Measurements from ENCODE around the gene CABP7. TPM values are rescaled to one million over a fixed set of nuclear protein-coding genes. Genes with fewer than 3 reads are reported as not detected.

Gene CABP7
- total and polyA plus RNA-seq, 2 donors (not counting 1 experiment from before 2014, with no cell fraction given), result 0.03 TPM; not detected in 1

GRCh38 chr22:29768052-29768693 lies 48.4 kb downstream of the CABP7 start:
- POLR2A ChIA-PET, result no interaction called here
- intact Hi-C loops (cut with micrococcal nuclease), result loop anchor here (5.0 to 10.0 kb wide), 4 partner anchors 381 to 883 kb away; partner anchors contain the start of genes AP1B1, EWSR1, RHBDD3 and ZNRF3
- Histone ChIP-seq H3K9ac (ENCODE audit: low read length) (peak overlapping the region; percentile 77), H3K79me2 (ENCODE audit: control insufficient read depth, insufficient read depth, low read length) (peaks cover 43% of the 10 kb centered on the region), H3K4me2 (replicated peaks; ENCODE audit: low read depth, low read length, poor library complexity, severe bottlenecking) (peak overlapping the region; percentile 92), H3K27me3 (replicated peaks in 1 of 4; ENCODE audit: control extremely low read depth in 1 of 4, control insufficient read depth in 3 of 4, insufficient read depth in 4 of 4, low read length in 3 of 4) (no peaks in the 10 kb centered on the region), H3K36me3 (replicated peaks in 1 of 2; ENCODE audit: control extremely low read depth in 1 of 2, control insufficient read depth in 1 of 2, extremely low read depth in 1 of 2, insufficient read depth in 2 of 2, low read length in 1 of 2) (peaks cover 2 to 16% of the 10 kb centered on the region in 2 experiments), H4K20me1 (ENCODE audit: control insufficient read depth, insufficient read depth, low read length, poor library complexity, severe bottlenecking) (no peaks in the 10 kb centered on the region), H3K4me3 (ENCODE audit: control extremely low read depth in 1 of 5, extremely low read depth in 1 of 5, insufficient read depth in 1 of 5, low read depth in 2 of 5, low read length in 4 of 5) (peak overlapping the region; percentile 73 to 99 (median 87)), H3K27ac (ENCODE audit: low read length in 2 of 2) (peak overlapping the region in 1 of 2 donors; percentile 80), H2AFZ (ENCODE audit: insufficient read depth, low read depth, low read length, poor library complexity, severe bottlenecking) (peak overlapping the region; percentile 89), H3K4me1 (ENCODE audit: control insufficient read depth in 2 of 2, insufficient read depth in 2 of 2, low read length in 2 of 2) (peaks cover 17 to 20% of the 10 kb centered on the region in 2 donors), H3K9me3 (ENCODE audit: control extremely low read depth in 1 of 3, control insufficient read depth in 2 of 3, insufficient read depth in 1 of 3, low read length in 2 of 3) (no peaks in the 10 kb centered on the region)
- DNase-seq (no peak), ATAC-seq (ENCODE audit: low read depth) (no peak)
- Mint-ChIP-seq H3K4me3 (peak overlapping the region; percentile 99), H3K27me3 (no peaks in the 10 kb centered on the region), H3K9me3 (ENCODE audit: insufficient read depth) (no peaks in the 10 kb centered on the region), H3K4me1 (peaks cover 36% of the 10 kb centered on the region), H3K27ac (peak overlapping the region; percentile 95)
- CTCF ChIA-PET, result no interaction called here
- no peak for TF ChIP-seq CTCF (IDR thresholded peaks at IDR 0.05)
- TF ChIP-seq EZH2 (IDR thresholded peaks at IDR 0.05; ENCODE audit: borderline replicate concordance, insufficient read depth, low read depth, low read length, poor library complexity, severe bottlenecking), result no peak
- WGBS (ENCODE audit: insufficient coverage), result 50% methylated on average over 3 of the region's 6 CpGs

- peaks cover 17 to 20% of the 10 kb centered on the region in 2 donors for H3K4me1 ChIP-seq (ENCODE audit: control insufficient read depth in 2 of 2, insufficient read depth in 2 of 2, low read length in 2 of 2)
- no peak for TF ChIP-seq EZH2 (IDR thresholded peaks at IDR 0.05; ENCODE audit: borderline replicate concordance, insufficient read depth, low read depth, low read length, poor library complexity, severe bottlenecking)
- no peak for TF ChIP-seq CTCF (IDR thresholded peaks at IDR 0.05)
- H3K9me3 ChIP-seq (ENCODE audit: control extremely low read depth in 1 of 3, control insufficient read depth in 2 of 3, insufficient read depth in 1 of 3, low read length in 2 of 3), result no peaks in the 10 kb centered on the region
- no peaks in the 10 kb centered on the region for H4K20me1 ChIP-seq (ENCODE audit: control insufficient read depth, insufficient read depth, low read length, poor library complexity, severe bottlenecking)
- WGBS (ENCODE audit: insufficient coverage), result no CpG with 5 or more reads among the region's 2 CpGs
- H2AFZ ChIP-seq (ENCODE audit: insufficient read depth, low read depth, low read length, poor library complexity, severe bottlenecking), result no peak overlapping the region
- H3K27me3 ChIP-seq (replicated peaks in 1 of 4; ENCODE audit: control extremely low read depth in 1 of 4, control insufficient read depth in 3 of 4, insufficient read depth in 4 of 4, low read length in 3 of 4), result no peaks in the 10 kb centered on the region
- Mint-ChIP-seq H3K4me1 (peaks cover 36% of the 10 kb centered on the region), H3K9me3 (ENCODE audit: insufficient read depth) (no peaks in the 10 kb centered on the region), H3K4me3 (no peak overlapping the region), H3K27me3 (no peaks in the 10 kb centered on the region), H3K27ac (no peak overlapping the region)
- ChIA-PET POLR2A (no interaction called here), CTCF (no interaction called here)
- no peak for DNase-seq
- H3K27ac ChIP-seq (ENCODE audit: low read length in 2 of 2), result no peak overlapping the region
- no peak overlapping the region for H3K4me3 ChIP-seq (ENCODE audit: control extremely low read depth in 1 of 5, extremely low read depth in 1 of 5, insufficient read depth in 1 of 5, low read depth in 2 of 5, low read length in 4 of 5)
- H3K79me2 ChIP-seq (ENCODE audit: control insufficient read depth, insufficient read depth, low read length), result peaks cover 37% of the 10 kb centered on the region
- H3K9ac ChIP-seq (ENCODE audit: low read length), result no peak overlapping the region
- no peak for ATAC-seq (ENCODE audit: low read depth)
- H3K36me3 ChIP-seq (replicated peaks in 1 of 2; ENCODE audit: control extremely low read depth in 1 of 2, control insufficient read depth in 1 of 2, extremely low read depth in 1 of 2, insufficient read depth in 2 of 2, low read length in 1 of 2), result peaks cover 2 to 16% of the 10 kb centered on the region in 2 experiments
- H3K4me2 ChIP-seq (replicated peaks; ENCODE audit: low read depth, low read length, poor library complexity, severe bottlenecking), result no peak overlapping the region
- intact Hi-C loops (cut with micrococcal nuclease), result loop anchor here (5.0 to 10.0 kb wide), 4 partner anchors 383 to 885 kb away; partner anchors contain the start of genes AP1B1, EWSR1, RHBDD3 and ZNRF3
These were observed 50.0 kb downstream of the CABP7 start for GRCh38 chr22:29769723-29770321.
